Lower lobe of right lung (tissue), 2 donors: ENCODE data around the gene DNAAF8. TPM values are rescaled to one million over a fixed set of nuclear protein-coding genes. Genes with fewer than 3 reads are reported as not detected.

Experiments used
- ATAC-seq, 2 donors: fragments of 200-7000 bp; cut with Tn5 transposase; one replicate each; pipeline ENCODE4 v1.9.1; 2020 to 2022; ENCODE audit warnings: mild to moderate bottlenecking in 2 of 2, moderate library complexity in 2 of 2
- DNase-seq: peaks from one replicate; pipeline ENCODE4 v3.0.0-alpha.2; 2020
- H3K27ac ChIP-seq: fragments of 200-600 bp; one replicate; pipeline ENCODE4 v1.8.0; 2022
- H3K27me3 ChIP-seq: fragments of 200-600 bp; one replicate; pipeline ENCODE4 v1.8.0; 2022; ENCODE audit warnings: low read depth
- H3K36me3 ChIP-seq: fragments of 200-600 bp; one replicate; pipeline ENCODE4 v1.8.0; 2022; ENCODE audit warnings: mild to moderate bottlenecking
- H3K4me1 ChIP-seq: fragments of 200-600 bp; one replicate; pipeline ENCODE4 v1.8.0; 2022
- H3K4me3 ChIP-seq: fragments of 200-600 bp; one replicate; pipeline ENCODE4 v1.8.0; 2022; ENCODE audit warnings: mild to moderate bottlenecking
- H3K9me3 ChIP-seq: fragments of 200-600 bp; one replicate; pipeline ENCODE4 v1.8.0; 2022
- intact Hi-C: fragments of 100-400 bp; cut with DNase I; formaldehyde crosslinking; loops from one replicate; pipeline ENCODE4 v1.11.0; 2022
- long read RNA-seq: library from polyadenylated mRNA; unstranded; transcript quantifications from one replicate; pipeline ENCODE4 v2.0.0, GENCODE V29; 2021
- total RNA-seq: library from RNA; stranded (reverse); fragmentation: NEBNext Ultra II Directional; extraction: Animal tissue kit (Norgen Biotek cat#: 25700); gene quantifications from one replicate; pipeline ENCODE4 v1.2.1, GENCODE V29; 2021
- TF ChIP-seq, protein P1 (sequence below): fragments of 200-600 bp; IDR thresholded peaks from one replicate; pipeline ENCODE4 v1.8.0; 2022; ENCODE audit warnings: antibody characterized with exemption, mild to moderate bottlenecking
- donor health status: DM: no; HTN: yes; CAD: no; lungs with severe emphysema.

The DNAAF8 gene
- 3.4 TPM for total RNA-seq
- long read RNA-seq, transcript C16orf71-201 (10 exons, 2,722 nt): major isoform, 10 of 11 reads
- long read RNA-seq, partial matches to known transcripts: 1 of 11 reads
- long read RNA-seq, other reads (novel, unspliced or antisense): 0 of 11 reads

DNA sequence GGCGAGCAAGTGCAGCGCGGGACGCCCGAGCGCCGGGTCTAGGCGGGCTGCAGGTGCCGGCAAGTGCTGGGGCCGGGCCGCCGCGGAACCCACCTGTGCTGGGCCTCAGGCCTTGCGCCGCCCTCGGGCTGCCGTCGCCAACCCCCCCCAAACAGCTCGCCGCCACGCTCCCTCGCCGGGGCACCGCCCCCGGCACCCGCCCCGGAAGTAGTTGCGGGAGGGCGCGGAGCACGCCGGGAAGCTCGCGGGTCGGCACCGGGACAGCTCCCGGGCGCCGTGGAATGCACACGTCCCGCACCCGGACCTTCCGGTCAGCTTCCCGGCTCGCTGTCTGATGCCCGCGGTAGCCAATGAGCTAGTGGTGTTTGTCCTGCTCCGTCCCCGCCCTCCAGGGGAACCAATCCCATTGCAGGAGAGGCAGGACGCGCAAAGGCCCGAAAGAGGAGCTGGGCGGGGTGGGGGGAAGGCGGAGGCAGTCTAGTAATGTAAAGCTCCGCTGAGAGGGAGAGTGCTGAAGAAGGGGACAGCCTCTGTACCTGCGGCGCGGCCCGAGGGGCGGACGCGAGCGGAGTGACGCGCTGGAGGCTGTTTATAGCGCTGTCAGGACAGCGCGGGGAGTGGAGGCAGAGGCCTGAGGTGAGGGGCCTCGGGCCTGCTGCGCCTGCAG lies at the start of gene DNAAF8, which contains the start of gene ANKS3:
Gene DNAAF8 (plus strand): TSS at position 475 of the 667 bp plus-strand sequence. CDS start 1,978 bp downstream, outside the sequence.
Gene ANKS3 (minus strand): TSS at position 209 of the 667 bp plus-strand sequence. CDS start 4,122 bp downstream, outside the sequence.
- Histone ChIP-seq H3K4me3 (peak within 1 kb of the TSS; percentile 98), H3K27ac (peak within 1 kb of the TSS; percentile 85), H3K4me1 (peaks cover 18% of the 10 kb centered on the region), H3K36me3 (peaks cover 10% of the 10 kb centered on the region), H3K9me3 (no peaks in the 10 kb centered on the region), H3K27me3 (no peaks in the 10 kb centered on the region)
- DNase-seq: peak; percentile 97
- ATAC-seq: peak; percentile 98
- TF ChIP-seq, protein P1, sequence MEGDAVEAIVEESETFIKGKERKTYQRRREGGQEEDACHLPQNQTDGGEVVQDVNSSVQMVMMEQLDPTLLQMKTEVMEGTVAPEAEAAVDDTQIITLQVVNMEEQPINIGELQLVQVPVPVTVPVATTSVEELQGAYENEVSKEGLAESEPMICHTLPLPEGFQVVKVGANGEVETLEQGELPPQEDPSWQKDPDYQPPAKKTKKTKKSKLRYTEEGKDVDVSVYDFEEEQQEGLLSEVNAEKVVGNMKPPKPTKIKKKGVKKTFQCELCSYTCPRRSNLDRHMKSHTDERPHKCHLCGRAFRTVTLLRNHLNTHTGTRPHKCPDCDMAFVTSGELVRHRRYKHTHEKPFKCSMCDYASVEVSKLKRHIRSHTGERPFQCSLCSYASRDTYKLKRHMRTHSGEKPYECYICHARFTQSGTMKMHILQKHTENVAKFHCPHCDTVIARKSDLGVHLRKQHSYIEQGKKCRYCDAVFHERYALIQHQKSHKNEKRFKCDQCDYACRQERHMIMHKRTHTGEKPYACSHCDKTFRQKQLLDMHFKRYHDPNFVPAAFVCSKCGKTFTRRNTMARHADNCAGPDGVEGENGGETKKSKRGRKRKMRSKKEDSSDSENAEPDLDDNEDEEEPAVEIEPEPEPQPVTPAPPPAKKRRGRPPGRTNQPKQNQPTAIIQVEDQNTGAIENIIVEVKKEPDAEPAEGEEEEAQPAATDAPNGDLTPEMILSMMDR: no peak
- intact Hi-C loops: no loop called here

DNA sequence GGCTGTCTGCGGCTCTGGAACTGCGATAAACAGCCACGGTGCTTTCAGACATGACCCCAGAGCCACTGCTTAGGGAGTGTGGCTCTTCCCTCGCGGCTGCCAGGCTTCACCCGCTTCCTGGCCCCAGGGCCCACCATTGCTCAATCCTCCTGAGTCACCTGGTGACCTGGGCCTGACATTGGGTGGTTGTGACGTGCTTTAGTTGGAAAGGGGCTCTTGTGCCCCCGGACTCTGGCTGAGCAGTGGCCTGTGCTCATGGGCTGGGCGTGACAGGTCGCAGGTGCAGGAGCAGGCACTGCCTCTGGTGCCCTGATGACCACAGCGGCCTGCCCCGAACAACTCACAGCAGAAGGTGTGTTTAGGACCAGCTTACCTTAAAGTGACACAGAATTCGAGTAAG lies 49.6 kb upstream of the DNAAF8 start:
- Histone ChIP-seq H3K36me3 (peaks cover 95% of the 10 kb centered on the region), H3K27me3 (no peaks in the 10 kb centered on the region), H3K9me3 (no peaks in the 10 kb centered on the region), H3K27ac (no peak overlapping the region), H3K4me1 (peaks cover 24% of the 10 kb centered on the region), H3K4me3 (no peak overlapping the region)
- intact Hi-C loops: no loop called here
- no peak for ATAC-seq
- TF ChIP-seq, protein P1: no peak
- DNase-seq: no peak

DNA sequence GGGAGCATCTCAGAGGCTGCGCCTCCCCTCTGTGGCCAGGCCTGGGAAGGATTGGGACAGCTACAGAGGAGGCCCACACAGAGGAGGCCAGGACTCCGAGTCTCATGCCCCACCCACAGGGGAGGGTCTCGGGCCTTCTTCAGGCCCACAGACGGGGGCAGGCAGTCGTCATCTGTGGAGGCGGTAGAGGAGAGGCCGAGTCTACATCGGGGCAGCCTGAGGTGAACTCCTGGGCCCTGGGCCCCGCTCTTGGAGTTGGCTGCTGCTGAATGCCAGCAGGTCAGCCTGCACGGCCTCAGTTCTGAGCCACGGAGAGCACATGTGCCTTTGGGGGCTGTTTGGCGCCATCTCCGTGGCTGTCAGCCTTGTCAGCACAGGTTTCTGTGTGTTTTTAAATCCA lies 49.0 kb upstream of the DNAAF8 start:
- Histone ChIP-seq H3K4me3 (no peak overlapping the region), H3K36me3 (peaks cover 95% of the 10 kb centered on the region), H3K4me1 (peaks cover 24% of the 10 kb centered on the region), H3K27me3 (no peaks in the 10 kb centered on the region), H3K9me3 (no peaks in the 10 kb centered on the region), H3K27ac (no peak overlapping the region)
- TF ChIP-seq, protein P1: no peak
- ATAC-seq (no peak), DNase-seq (no peak)
- intact Hi-C loops: no loop called here

DNA sequence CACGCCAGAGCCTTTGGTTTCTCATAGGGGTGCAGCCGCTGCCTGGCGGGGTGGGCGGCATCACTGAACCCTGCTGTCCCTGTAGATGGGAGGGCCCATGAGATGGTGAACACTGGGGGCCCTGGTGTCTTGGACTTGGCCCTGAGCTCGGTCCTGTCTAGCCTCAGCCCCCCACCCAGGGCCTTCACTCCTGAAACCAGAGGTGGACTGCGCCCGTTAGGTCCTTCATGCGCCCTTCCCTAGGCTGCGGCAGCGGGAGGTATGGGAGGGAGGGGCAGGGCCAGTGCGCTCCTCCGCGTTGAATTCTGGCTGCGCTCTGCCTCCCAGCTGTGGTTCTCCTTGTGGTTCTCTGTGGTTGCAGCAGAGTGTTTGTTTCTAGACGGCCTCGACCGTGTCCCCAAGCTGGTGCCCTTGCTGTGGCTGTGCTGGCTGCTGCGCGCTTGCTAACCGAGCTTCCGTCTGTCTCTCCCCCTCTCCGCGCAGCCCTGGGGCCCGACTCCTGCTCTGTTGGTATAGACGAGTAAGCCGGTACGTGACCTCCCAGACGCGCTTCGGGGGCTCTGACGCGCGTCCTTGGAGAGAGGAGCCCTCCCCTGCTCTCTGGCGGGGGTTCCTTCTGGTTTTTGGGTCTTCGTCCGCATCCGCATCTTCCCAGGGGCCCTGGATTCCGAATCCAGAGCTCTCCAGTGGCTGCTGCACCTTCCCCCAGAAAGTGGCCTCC lies 48.4 kb upstream of the DNAAF8 start:
- intact Hi-C loops: no loop called here
- H3K4me3 ChIP-seq: no peak overlapping the region
- peaks cover 92% of the 10 kb centered on the region for H3K36me3 ChIP-seq
- TF ChIP-seq, protein P1: no peak
- no peaks in the 10 kb centered on the region for H3K9me3 ChIP-seq
- H3K27me3 ChIP-seq: no peaks in the 10 kb centered on the region
- H3K4me1 ChIP-seq: peaks cover 21% of the 10 kb centered on the region
- DNase-seq (no peak), ATAC-seq (no peak)
- H3K27ac ChIP-seq: no peak overlapping the region

DNA sequence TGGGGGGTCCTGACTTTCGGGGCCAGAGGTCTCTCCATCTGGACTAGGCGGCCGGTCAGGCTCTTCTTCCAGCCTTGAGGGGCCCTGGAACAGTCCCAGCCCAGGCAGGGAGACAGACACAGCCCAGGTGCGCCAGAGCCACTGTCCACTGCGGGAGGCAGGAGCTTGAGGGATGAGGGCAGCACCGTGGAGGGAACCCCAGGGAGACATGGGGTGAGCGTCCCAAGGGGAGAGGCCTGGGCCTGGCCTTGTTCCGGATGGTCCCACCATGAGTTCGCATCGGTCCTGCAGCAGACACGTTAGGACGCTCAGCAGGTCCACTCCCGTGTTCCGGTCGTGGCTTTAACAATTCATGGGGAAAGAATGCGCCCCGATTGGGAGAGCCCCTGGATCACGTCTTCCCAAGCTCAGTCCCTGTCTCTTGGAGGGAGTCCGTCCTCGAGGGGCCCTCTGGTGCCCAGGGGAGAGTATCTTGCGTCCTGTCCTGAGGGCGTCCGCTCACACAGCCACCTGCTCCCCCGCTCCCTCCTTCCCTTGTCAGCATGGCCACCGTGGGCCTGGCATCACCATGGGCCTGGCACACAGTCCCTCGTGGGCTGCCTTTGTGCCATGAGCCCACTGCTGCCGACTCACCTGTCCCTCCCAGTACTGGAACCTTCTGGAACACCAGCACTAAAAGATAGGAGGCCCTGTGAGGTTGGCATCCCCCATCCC lies 47.7 kb upstream of the DNAAF8 start:
- intact Hi-C loops: no loop called here
- H3K36me3 ChIP-seq: peaks cover 85% of the 10 kb centered on the region
- no peaks in the 10 kb centered on the region for H3K9me3 ChIP-seq
- no peak overlapping the region for H3K27ac ChIP-seq
- H3K27me3 ChIP-seq: no peaks in the 10 kb centered on the region
- TF ChIP-seq, protein P1: no peak
- peaks cover 13% of the 10 kb centered on the region for H3K4me1 ChIP-seq
- ATAC-seq: no peak
- no peak for DNase-seq
- H3K4me3 ChIP-seq: no peak overlapping the region
